BLaER1 (cell line): Measurements from ENCODE around the gene C1orf210.

Experiments used
- H3K27ac ChIP-seq: shearing (Covaris generic); formaldehyde crosslinking; 2 replicates; pipeline ENCODE4 v1.8.1; 2022
- H3K27me3 ChIP-seq: shearing (Covaris generic); formaldehyde crosslinking; 2 replicates; pipeline ENCODE4 v1.8.1; 2022
- H3K36me3 ChIP-seq: shearing (Covaris generic); formaldehyde crosslinking; 2 replicates; pipeline ENCODE4 v1.8.1; 2022
- H3K4me1 ChIP-seq: shearing (Covaris generic); formaldehyde crosslinking; 2 replicates; pipeline ENCODE4 v1.8.1; 2022
- H3K4me2 ChIP-seq: shearing (Covaris generic); formaldehyde crosslinking; 2 replicates; pipeline ENCODE4 v1.8.1; 2022
- H3K4me3 ChIP-seq: shearing (Covaris generic); formaldehyde crosslinking; 2 replicates; pipeline ENCODE4 v1.8.1; 2022
- H3K9ac ChIP-seq: shearing (Covaris generic); formaldehyde crosslinking; 2 replicates; pipeline ENCODE4 v1.8.1; 2022
- H3K9me3 ChIP-seq: shearing (Covaris generic); formaldehyde crosslinking; 2 replicates; pipeline ENCODE4 v1.8.1; 2022
- H4K20me1 ChIP-seq: shearing (Covaris generic); formaldehyde crosslinking; 2 replicates; pipeline ENCODE4 v1.8.1; 2022
- Cebpa-rat ChIP-seq: shearing (Covaris generic); IDR thresholded peaks from 2 replicates; pipeline ENCODE4 v1.8.1; 2022

The C1orf210 gene

DNA sequence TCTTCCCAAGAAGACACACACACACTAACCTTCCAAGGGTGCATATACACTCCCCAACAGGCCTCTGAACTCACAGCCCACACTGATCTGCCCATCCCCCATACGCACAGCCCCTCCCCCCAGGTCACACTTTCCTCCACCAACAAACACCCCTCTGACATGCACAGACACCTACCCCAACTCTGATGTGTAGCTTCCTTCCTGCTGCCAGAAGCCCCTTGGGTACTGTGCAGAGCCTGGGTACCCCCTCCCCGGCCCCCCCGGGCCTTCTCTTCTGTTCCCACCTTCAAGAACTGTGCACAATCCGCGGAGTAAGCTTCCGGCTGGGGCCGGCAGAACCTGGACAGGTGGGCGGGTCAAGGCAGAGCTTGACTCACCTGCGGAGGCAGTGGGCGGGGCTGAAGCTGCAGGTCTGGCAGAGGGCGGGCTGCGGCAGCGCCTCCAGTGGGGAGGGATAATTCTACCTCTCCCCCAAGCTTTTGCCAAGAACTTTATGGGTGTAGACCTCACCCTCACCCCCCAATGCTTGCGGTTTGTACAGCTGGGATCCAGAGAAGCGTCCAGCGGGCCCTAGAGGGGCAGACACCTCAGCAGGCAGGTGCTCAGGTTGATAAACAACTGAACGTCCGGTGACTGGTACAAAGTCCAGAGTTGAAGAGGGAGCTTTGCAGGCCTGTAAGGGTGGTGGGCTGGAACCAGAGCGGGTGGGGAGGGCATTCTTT, at the start of gene C1orf210:
C1orf210 (minus strand) TSS at position 313 of the 722 bp plus-strand sequence. CDS start 2,311 bp downstream, outside the sequence.
- no peaks in the 10 kb centered on the region for H4K20me1 ChIP-seq
- H3K27me3 ChIP-seq = no peaks in the 10 kb centered on the region
- no peak within 1 kb of the TSS for H3K9ac ChIP-seq
- H3K9me3 ChIP-seq = no peaks in the 10 kb centered on the region
- peaks cover 8% of the 10 kb centered on the region; the same call in 1 of the 2 replicates for H3K4me1 ChIP-seq
- H3K36me3 ChIP-seq = no peaks in the 10 kb centered on the region
- H3K27ac ChIP-seq = no peak within 1 kb of the TSS
- TF ChIP-seq Cebpa-rat = no peak
- no peak within 1 kb of the TSS for H3K4me3 ChIP-seq
- H3K4me2 ChIP-seq = 0 out of 2 replicates have a peak within 1 kb of the TSS, but pooled peaks have one; percentile 12

DNA sequence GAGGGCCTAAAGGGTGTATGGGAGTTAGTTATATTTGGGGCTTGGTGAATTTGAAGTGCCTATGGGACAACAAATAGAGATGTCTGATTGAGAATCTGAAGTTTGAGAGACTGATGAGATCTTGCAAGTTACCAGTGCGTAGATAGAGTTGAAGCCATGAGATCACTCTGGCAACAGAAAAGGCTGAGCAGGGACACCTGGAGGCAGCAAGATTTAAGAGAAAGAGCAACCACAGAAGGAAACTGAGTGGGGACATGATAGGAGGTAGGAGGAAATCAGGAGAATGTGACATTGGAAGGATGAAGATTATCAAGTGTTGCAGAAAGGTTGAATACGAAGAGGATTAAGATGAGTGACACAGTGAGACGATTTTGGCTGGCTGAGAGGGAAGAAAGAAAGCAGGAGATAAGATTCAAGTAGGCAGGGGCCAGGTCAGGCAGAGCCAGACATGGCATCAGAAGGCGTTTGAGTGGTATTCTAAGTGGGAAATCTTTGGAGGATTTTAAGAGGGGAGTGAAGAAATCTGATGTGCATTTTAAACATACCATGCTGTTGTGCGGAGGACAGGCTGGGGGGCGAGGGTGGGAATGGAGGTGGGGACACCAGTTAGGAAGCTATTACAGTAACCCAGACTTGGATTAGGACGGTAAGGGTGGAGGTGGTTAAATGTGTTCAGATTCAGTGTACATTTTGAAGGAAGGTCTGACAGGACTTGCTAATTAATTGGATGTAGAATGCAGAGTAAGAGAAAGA, 49.2 kb upstream of the C1orf210 start:
- Histone ChIP-seq H3K9me3 (no peaks in the 10 kb centered on the region), H3K4me2 (no peak overlapping the region), H3K27me3 (no peaks in the 10 kb centered on the region), H3K27ac (no peak overlapping the region), H3K9ac (no peak overlapping the region), H3K36me3 (no peaks in the 10 kb centered on the region), H4K20me1 (no peaks in the 10 kb centered on the region), H3K4me3 (no peak overlapping the region), H3K4me1 (peaks cover 33% of the 10 kb centered on the region)
- no peak for TF ChIP-seq Cebpa-rat

DNA sequence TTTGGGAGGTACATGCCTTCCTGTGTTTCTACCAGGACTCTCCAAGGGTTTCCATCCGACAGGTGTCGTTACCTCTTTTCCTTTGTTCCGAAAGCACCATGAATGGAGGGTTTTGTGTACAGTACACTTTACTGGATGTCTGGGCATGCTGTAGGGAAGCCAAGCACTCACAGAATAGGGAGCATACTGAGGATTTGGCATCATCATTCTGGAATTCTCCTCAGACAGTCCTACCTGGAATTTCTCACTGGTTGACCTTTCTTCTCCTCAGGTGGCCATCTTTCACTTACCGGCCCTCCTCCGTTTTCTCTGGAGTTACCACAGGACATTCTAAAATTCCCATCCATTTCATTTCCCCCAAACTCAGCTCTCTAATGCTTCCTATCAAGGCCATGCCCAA, 46.3 kb upstream of the C1orf210 start:
- Histone ChIP-seq H3K27me3 (no peaks in the 10 kb centered on the region), H3K36me3 (no peaks in the 10 kb centered on the region), H3K4me2 (no peak overlapping the region), H3K4me3 (no peak overlapping the region), H3K27ac (no peak overlapping the region), H4K20me1 (no peaks in the 10 kb centered on the region), H3K4me1 (peaks cover 21% of the 10 kb centered on the region), H3K9me3 (peaks cover 12% of the 10 kb centered on the region), H3K9ac (no peak overlapping the region)
- no peak for TF ChIP-seq Cebpa-rat

DNA sequence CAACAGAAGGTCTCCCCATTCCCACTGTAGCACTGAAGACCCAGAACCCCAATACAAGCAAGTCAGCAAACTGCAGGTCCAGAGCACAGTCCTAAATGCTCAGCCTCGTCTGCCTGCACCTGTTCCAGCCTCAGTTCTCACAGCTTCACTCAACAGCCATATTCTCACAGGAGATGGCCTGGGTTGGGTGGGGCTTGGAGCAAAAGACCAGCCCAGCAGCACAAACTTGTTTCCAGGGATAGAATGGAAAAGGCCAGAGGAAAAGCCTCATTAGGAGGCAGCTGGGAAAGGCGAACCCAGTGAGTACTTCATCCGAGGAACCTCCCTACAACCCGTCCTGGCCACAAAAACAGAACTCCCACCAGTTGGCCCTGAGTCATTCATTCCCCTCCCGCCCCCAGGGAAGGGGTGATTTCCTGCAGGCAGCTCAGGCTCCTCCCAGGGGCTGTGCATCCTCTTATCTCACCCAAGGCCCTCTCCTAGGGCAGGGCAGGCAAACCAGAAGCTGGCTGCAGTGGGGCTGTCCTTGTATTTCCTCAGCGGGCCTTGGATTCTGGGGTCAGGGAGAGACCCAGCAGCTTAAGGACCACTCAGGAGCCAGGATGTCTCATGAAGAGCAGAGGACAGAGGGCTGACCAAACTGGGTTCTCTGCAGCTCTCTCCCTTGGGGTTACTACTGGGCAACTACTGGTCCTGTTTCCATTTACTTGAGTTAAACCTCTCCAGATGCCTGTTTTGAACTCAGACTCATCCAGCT, 44.8 kb upstream of the C1orf210 start:
- H3K4me3 ChIP-seq = no peak overlapping the region
- peaks cover 19% of the 10 kb centered on the region for H3K9me3 ChIP-seq
- peak overlapping the region; percentile 74 for H3K4me2 ChIP-seq
- H4K20me1 ChIP-seq = no peaks in the 10 kb centered on the region
- no peak for TF ChIP-seq Cebpa-rat
- H3K4me1 ChIP-seq = peaks cover 21% of the 10 kb centered on the region
- no peaks in the 10 kb centered on the region for H3K36me3 ChIP-seq
- H3K27ac ChIP-seq = peak overlapping the region; percentile 58
- H3K9ac ChIP-seq = 0 out of 2 replicates have a peak overlapping the region, but pooled peaks have one; percentile 31
- H3K27me3 ChIP-seq = no peaks in the 10 kb centered on the region

DNA sequence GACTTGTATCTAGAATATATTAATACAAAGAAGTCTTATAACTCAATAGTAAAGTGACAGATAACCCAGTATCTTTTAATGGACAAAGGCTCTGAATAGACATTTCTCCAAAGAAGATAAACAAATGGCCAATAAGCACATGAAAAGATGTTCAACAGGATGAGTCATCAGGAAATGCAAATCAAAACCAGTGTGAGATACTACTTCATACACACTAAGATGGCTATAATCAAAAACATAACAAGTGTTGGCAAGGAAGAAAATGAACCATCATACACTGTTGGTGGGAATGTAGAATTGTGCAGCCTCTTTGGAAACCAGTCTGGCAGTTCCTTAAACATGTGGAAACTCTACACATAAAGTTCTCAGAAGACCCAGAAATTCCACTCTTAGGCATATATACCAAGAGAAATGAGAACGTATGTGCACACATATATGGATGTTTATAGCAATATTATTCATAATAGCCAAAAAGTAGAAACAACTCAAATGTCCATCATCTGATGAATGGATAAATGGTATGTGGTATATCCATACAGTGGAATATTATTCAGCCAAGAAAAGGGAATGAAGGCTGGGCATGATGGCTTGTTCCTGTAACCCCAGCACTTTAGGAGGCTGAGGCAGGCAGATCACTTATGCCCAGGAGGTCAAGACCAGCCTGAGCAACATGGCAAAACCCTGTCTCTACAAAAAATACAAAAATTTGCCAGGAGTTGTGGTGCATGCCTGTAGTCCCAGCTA, 42.3 kb upstream of the C1orf210 start:
- no peaks in the 10 kb centered on the region for H3K36me3 ChIP-seq
- TF ChIP-seq Cebpa-rat = no peak
- H3K27me3 ChIP-seq = no peaks in the 10 kb centered on the region
- H3K9ac ChIP-seq = no peak overlapping the region
- H3K9me3 ChIP-seq = peaks cover 21% of the 10 kb centered on the region
- no peak overlapping the region for H3K4me3 ChIP-seq
- H3K4me2 ChIP-seq = no peak overlapping the region
- H4K20me1 ChIP-seq = no peaks in the 10 kb centered on the region
- peaks cover 28% of the 10 kb centered on the region for H3K4me1 ChIP-seq
- no peak overlapping the region for H3K27ac ChIP-seq

DNA sequence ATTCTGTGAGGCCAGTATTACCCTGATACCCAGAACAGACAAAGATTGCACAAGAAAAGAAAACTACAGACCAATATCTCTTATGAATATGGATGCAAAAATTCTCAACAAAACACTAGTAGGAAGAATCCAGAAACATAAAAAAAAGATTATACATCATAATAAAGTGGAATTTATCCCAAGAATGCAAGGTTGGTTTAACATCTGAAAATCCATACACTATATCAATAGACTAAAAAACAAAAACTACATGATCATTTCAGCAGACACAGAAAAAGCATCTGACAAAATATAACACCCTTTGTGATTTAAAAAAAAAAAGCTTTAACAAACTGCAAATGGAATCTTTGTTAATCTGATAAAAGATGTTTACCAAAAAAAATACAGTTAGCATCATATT, 40.0 kb upstream of the C1orf210 start:
- Histone ChIP-seq H3K36me3 (no peaks in the 10 kb centered on the region), H3K4me2 (no peak overlapping the region)
- TF ChIP-seq Cebpa-rat = no peak

DNA sequence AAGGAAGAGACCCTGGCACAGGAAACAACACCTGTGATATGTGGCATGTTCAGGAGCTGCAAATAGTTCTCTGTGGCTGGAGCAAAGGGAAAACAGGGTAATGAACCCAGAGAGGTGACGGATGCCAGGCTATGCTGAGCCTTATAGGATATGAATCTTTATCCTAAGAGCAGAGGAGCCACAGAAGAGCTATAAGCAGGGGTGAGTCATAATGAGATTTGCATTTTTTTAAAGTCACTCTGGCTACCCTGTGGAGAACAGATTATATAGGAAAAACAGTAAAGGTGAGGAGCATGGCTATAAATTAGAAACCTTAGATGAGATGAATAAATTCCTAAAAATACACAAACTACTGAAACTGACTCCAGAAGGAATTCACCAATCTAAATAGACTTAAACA, 39.4 kb upstream of the C1orf210 start:
- TF ChIP-seq Cebpa-rat = no peak
- no peak overlapping the region for H3K9ac ChIP-seq
- H3K27me3 ChIP-seq = no peaks in the 10 kb centered on the region
- peaks cover 11% of the 10 kb centered on the region for H3K4me1 ChIP-seq
- H3K4me3 ChIP-seq = no peak overlapping the region
- peak overlapping the region; percentile 43 for H3K4me2 ChIP-seq
- H3K9me3 ChIP-seq = peaks cover 21% of the 10 kb centered on the region
- no peak overlapping the region for H3K27ac ChIP-seq
- no peaks in the 10 kb centered on the region for H4K20me1 ChIP-seq
- H3K36me3 ChIP-seq = no peaks in the 10 kb centered on the region

More for the DNA sequence above, 40.0 kb upstream of the C1orf210 start:
- no peak overlapping the region for H3K9ac ChIP-seq
- H3K9me3 ChIP-seq = peaks cover 21% of the 10 kb centered on the region
- H3K4me1 ChIP-seq = peaks cover 17% of the 10 kb centered on the region
- no peaks in the 10 kb centered on the region for H4K20me1 ChIP-seq
- no peaks in the 10 kb centered on the region for H3K27me3 ChIP-seq
- H3K27ac ChIP-seq = no peak overlapping the region
- no peak overlapping the region for H3K4me3 ChIP-seq

DNA sequence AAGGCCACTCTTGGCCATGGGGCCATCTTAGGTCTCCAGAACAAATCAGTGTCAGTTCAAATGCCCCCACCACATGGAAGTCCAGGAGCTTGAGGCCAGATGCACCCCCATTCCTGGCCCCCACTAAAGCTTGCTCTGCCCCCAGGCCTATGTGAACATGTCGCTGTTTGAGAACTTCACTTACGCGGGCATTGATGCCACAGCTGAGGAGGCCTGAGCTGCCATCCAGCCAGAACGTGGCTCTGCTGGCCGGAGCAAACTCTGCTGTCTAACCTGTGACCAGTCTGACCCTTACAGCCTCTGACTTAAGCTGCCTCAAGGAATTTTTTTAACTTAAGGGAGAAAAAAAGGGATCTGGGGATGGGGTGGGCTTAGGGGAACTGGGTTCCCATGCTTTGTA, 37.1 kb upstream of the C1orf210 start:
- no peaks in the 10 kb centered on the region for H3K27me3 ChIP-seq
- H3K36me3 ChIP-seq = no peaks in the 10 kb centered on the region
- H3K4me2 ChIP-seq = no peak overlapping the region
- H3K9me3 ChIP-seq = peaks cover 13% of the 10 kb centered on the region
- H3K9ac ChIP-seq = no peak overlapping the region
- TF ChIP-seq Cebpa-rat = no peak
- H3K27ac ChIP-seq = no peak overlapping the region
- H4K20me1 ChIP-seq = no peaks in the 10 kb centered on the region
- peaks cover 7% of the 10 kb centered on the region for H3K4me1 ChIP-seq
- H3K4me3 ChIP-seq = no peak overlapping the region

DNA sequence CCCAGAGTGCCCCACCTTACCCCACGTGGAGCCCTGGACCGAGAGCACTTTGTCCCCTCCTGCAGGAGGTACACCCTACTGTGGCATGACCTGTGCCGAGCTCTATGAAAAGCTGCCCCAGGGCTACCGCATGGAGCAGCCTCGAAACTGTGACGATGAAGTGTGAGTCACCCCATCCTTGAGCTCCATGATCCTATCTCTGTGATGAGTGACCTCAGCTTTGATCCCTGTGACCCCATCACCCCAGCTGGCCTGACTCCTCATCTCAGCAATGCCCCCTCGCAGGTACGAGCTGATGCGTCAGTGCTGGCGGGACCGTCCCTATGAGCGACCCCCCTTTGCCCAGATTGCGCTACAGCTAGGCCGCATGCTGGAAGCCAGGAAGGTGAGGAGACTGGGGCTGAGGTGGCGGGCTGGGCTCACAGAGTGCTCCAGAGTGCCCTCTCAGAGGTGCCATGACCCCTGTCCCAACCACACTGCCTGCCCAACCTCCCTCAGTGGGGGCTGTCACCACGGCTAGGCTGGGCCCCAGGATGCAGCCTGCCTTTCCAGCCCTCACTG, 36.0 kb upstream of the C1orf210 start:
- H3K27ac ChIP-seq = no peak overlapping the region
- H3K4me3 ChIP-seq = no peak overlapping the region
- H3K36me3 ChIP-seq = no peaks in the 10 kb centered on the region
- H3K4me1 ChIP-seq = peaks cover 7% of the 10 kb centered on the region
- no peak for TF ChIP-seq Cebpa-rat
- H3K27me3 ChIP-seq = no peaks in the 10 kb centered on the region
- no peak overlapping the region for H3K9ac ChIP-seq
- no peak overlapping the region for H3K4me2 ChIP-seq
- H4K20me1 ChIP-seq = no peaks in the 10 kb centered on the region
- H3K9me3 ChIP-seq = peaks cover 8% of the 10 kb centered on the region
